K562 (cell line): Measurements from ENCODE around the gene SMCO1. TPM values are rescaled to one million over a fixed set of nuclear protein-coding genes. Genes with fewer than 3 reads are reported as not detected.
A peak's percentile ranks its signal among the peaks of the same experiment; 100 is the strongest.

Experiments
- BCL6 ChIP-seq: fragments of 250-450 bp; sonication (Bioruptor Pico); IDR thresholded peaks from 2 replicates; pipeline ENCODE4 v1.4.0; 2020
- BMI1 ChIP-seq: fragments of 150-350 bp; IDR thresholded peaks from 2 replicates; pipeline ENCODE4 v1.6.1; 2014; ENCODE audit warnings: low read length
- ELF1 ChIP-seq: fragments of 200-800 bp; sonication (Bioruptor generic); IDR thresholded peaks from 2 replicates; pipeline ENCODE4 v1.6.1; 2016; ENCODE audit warnings: missing genetic modification characterization, missing compliant biosample characterization
- ERF ChIP-seq: fragments of 450-650 bp; formaldehyde crosslinking; IDR thresholded peaks from 2 replicates; pipeline ENCODE4 v1.4.0; 2020; ENCODE audit warnings: mild to moderate bottlenecking, mixed read lengths
- ETS2 ChIP-seq: IDR thresholded peaks from 2 replicates; pipeline ENCODE4 v1.6.1; 2016; ENCODE audit warnings: borderline replicate concordance, missing genetic modification characterization, mild to moderate bottlenecking, moderate library complexity, missing compliant biosample characterization; ENCODE audit not compliant: poor library complexity, severe bottlenecking
- FOXJ2 ChIP-seq: fragments of 200-800 bp; sonication (Bioruptor generic); IDR thresholded peaks from 2 replicates; pipeline ENCODE4 v1.6.1; 2016; ENCODE audit warnings: missing genetic modification characterization, missing compliant biosample characterization
- KAT7 ChIP-seq: sonication (generic); formaldehyde crosslinking; IDR thresholded peaks from 2 replicates; pipeline ENCODE4 v1.8.0; 2022; ENCODE audit warnings: missing genetic modification reagents, mild to moderate bottlenecking, borderline replicate concordance
- KLF13 ChIP-seq: fragments of 450-650 bp; IDR thresholded peaks from 2 replicates; pipeline ENCODE4 v1.6.1; 2016; ENCODE audit warnings: missing genetic modification characterization, low read depth, mild to moderate bottlenecking, missing compliant biosample characterization, moderate library complexity, borderline replicate concordance
- KLF16 ChIP-seq: IDR thresholded peaks from 2 replicates; pipeline ENCODE4 v1.6.1; 2016; ENCODE audit warnings: antibody characterized with exemption
- NEUROD1 ChIP-seq: fragments of 150-350 bp; IDR thresholded peaks from 2 replicates; pipeline ENCODE4 v1.6.1; 2014; ENCODE audit warnings: borderline replicate concordance, low read length, low read depth; ENCODE audit not compliant: partially characterized antibody
- POLR2G ChIP-seq: fragments of 200-400 bp; formaldehyde crosslinking; IDR thresholded peaks from 2 replicates; pipeline ENCODE4 v1.6.1; 2017; ENCODE audit warnings: low read depth, mild to moderate bottlenecking, antibody characterized with exemption, low read length, moderate library complexity
- SNIP1 ChIP-seq: fragments of 450-650 bp; IDR thresholded peaks from 2 replicates; pipeline ENCODE4 v1.7.1; 2017; ENCODE audit warnings: low read depth, mild to moderate bottlenecking
- SRSF7 ChIP-seq: fragments of 200-400 bp; formaldehyde crosslinking; optimal IDR thresholded peaks from 2 replicates; pipeline ENCODE3; 2017; ENCODE audit warnings: mild to moderate bottlenecking, low read depth, low read length
- ZNF23 ChIP-seq: fragments of 250-450 bp; sonication (Bioruptor Pico); IDR thresholded peaks from 2 replicates; pipeline ENCODE4 v1.4.0; 2020; ENCODE audit warnings: mild to moderate bottlenecking
- ZNF311 ChIP-seq: fragments of 250-450 bp; sonication (Bioruptor Pico); IDR thresholded peaks from 2 replicates; pipeline ENCODE4 v1.4.0; 2020; ENCODE audit warnings: mild to moderate bottlenecking, moderate library complexity
- ZNF699 ChIP-seq: fragments of 250-450 bp; sonication (Bioruptor Pico); IDR thresholded peaks from 2 replicates; pipeline ENCODE4 v1.8.0; 2021; ENCODE audit warnings: mild to moderate bottlenecking, moderate library complexity; ENCODE audit not compliant: insufficient replicate concordance
- polyA plus RNA-seq, 8 experiments: library from polyadenylated mRNA; depleted of rRNA in 4 of 8; stranded (reverse) in 5 of 8; unstranded in 3 of 8; fragments of >200 nt; fragmentation: Nextera tagmentation in 2 of 8; fragmentation: Illumina TruSeq in 1 of 8; extraction: Ambion mirVana in 2 of 8; extraction: Trizol in 1 of 8; gene quantifications; 2 replicates each; pipeline versions ENCODE4 v1.2.1 to v1.2.3, GENCODE V29; 2011 to 2014; ENCODE audit warnings: inconsistent platforms in 1 of 8, missing spikeins in 1 of 8
- total RNA-seq, 7 experiments: library from RNA; depleted of rRNA in 6 of 7; stranded (reverse); fragments of >200 nt in 6 of 7; fragmentation: Illumina TruSeq in 2 of 7; extraction: Trizol in 2 of 7; gene quantifications; 2 replicates each; pipeline versions ENCODE4 v1.2.1 to v1.2.3, GENCODE V29; 2011 to 2021; ENCODE audit warnings: low replicate concordance in 1 of 7
- TF ChIP-seq, protein P1 (sequence below): fragments of 250-450 bp; sonication (Bioruptor Pico); IDR thresholded peaks from 2 replicates; pipeline ENCODE4 v1.4.0; 2020; ENCODE audit warnings: mild to moderate bottlenecking, moderate library complexity

SMCO1 gene
- total and polyA plus RNA-seq, 9 of the 15 experiments (the other 6 are each of a cell fraction or from before 2014, with no cell fraction given), result 0.05 to 0.35 (median 0.12) TPM; not detected in 5

DNA sequence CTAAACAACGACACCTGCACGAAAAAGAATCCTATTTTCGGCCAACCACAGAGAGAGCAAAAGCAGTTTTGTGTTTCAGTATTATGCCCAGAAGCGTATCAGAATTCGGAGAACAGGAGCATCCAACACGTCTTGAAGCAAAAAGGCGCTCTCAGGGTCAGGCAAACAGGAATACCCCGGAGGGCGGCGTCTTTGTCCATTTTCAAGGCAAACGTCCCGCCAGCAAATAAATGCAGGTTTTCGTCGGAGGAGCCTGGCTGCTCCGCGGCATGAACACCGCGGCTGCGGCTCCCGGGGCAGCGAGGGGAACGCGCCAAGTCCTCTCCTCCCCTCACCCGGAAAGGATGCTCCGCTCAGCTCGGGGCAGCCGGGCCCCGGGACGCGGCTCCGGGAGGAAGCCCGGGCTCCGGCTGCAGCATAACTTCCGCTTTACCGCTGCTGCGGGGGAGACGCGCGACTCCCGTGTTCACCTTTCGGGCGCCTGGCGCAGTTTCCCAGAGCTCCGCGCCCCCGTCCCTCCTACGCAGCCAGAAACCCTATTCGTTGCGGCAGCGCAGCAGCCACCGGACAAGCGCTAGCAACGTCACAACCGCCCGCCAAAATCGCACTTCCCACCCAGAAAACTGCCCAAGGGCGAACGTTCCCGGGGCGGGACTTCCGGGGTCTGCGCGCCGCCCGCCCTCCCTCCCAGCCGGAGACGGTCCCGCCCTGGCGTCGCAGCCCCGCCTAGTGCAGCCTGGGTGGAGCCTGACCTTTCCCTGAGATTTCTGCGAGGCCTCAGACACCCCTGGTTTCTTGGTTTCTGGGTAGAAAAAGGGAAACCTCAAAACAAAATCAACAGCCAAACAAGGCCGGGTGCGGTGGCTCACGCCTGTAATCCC lies 11.7 kb downstream of the SMCO1 start, which contains the start of gene RNF168 (continued):
- no peak for TF ChIP-seq SRSF7
- no peak for TF ChIP-seq ZNF311 (CRISPR knock-in tag)
- TF ChIP-seq, protein P1, sequence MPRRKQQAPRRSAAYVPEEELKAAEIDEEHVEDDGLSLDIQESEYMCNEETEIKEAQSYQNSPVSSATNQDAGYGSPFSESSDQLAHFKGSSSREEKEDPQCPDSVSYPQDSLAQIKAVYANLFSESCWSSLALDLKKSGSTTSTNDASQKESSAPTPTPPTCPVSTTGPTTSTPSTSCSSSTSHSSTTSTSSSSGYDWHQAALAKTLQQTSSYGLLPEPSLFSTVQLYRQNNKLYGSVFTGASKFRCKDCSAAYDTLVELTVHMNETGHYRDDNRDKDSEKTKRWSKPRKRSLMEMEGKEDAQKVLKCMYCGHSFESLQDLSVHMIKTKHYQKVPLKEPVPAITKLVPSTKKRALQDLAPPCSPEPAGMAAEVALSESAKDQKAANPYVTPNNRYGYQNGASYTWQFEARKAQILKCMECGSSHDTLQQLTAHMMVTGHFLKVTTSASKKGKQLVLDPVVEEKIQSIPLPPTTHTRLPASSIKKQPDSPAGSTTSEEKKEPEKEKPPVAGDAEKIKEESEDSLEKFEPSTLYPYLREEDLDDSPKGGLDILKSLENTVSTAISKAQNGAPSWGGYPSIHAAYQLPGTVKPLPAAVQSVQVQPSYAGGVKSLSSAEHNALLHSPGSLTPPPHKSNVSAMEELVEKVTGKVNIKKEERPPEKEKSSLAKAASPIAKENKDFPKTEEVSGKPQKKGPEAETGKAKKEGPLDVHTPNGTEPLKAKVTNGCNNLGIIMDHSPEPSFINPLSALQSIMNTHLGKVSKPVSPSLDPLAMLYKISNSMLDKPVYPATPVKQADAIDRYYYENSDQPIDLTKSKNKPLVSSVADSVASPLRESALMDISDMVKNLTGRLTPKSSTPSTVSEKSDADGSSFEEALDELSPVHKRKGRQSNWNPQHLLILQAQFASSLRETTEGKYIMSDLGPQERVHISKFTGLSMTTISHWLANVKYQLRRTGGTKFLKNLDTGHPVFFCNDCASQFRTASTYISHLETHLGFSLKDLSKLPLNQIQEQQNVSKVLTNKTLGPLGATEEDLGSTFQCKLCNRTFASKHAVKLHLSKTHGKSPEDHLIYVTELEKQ (CRISPR knock-in tag), result no peak
- TF ChIP-seq ZNF23 (CRISPR knock-in tag), result no peak
- no peak for TF ChIP-seq SNIP1
- TF ChIP-seq BCL6 (CRISPR knock-in tag), result no peak
- TF ChIP-seq POLR2G, result peak; percentile 94
- peak; percentile 75 for TF ChIP-seq KLF16
- no peak for TF ChIP-seq NEUROD1
- TF ChIP-seq ELF1 (tag), result peak; percentile 92
- TF ChIP-seq ZNF699 (CRISPR knock-in tag), result no peak
- no peak for TF ChIP-seq BMI1
- TF ChIP-seq KLF13 (tag), result no peak
- no peak for TF ChIP-seq ETS2 (tag)
- TF ChIP-seq ERF (CRISPR knock-in tag), result peak; percentile 66; the same call in 1 of the 2 replicates
- no peak for TF ChIP-seq FOXJ2 (tag)
- no peak; the same call in 1 of the 2 replicates for TF ChIP-seq KAT7 (CRISPR knock-in tag)
